ENCODE results near the gene KIAA1586. TPM values are rescaled to one million over a fixed set of nuclear protein-coding genes. Genes with fewer than 3 reads are reported as not detected.
A peak's percentile ranks its signal among the peaks of the same experiment; 100 is the strongest.
"Not testable (repeated sequence)": the region's sequence is repeated elsewhere in the genome, so short reads cannot be mapped to it uniquely, and the experiment has no call there.

The KIAA1586 gene
- total RNA-seq, 1 donor from 2014 or later = 6.6 TPM

- intact Hi-C loops (cut with DNase I) = no loop called here
Measured at GRCh38 chr6:57085471-57085870, 39.0 kb downstream of the KIAA1586 start.

DNA sequence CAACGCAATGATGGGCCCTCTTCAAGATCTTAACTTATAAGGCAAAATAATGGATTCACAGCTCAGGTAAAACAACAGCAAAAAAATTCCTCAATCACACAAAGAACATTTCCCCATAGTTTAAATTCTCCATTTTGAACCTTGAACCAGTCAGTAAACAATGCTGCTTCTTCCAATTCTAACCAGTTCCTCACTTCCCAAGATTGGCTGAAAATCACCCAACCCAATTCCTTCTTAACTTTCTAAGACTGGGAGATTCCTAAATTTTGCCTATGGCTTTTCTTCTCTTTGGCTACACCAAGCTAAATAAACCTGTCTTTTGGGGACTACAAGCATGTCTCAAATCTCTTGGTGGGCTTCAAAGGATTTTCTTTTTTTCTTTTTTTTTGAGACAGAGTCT is 40.4 kb downstream of the KIAA1586 start:
- Histone ChIP-seq H3K36me3 (no peaks in the 10 kb centered on the region), H3K27ac (no peak overlapping the region), H3K9me3 (no peaks in the 10 kb centered on the region), H3K27me3 (no peaks in the 10 kb centered on the region), H3K4me3 (no peak overlapping the region), H3K4me1 (peaks cover 13% of the 10 kb centered on the region)
- no peak for TF ChIP-seq CTCF (IDR thresholded peaks at IDR 0.05)
- TF ChIP-seq POLR2A (IDR thresholded peaks at IDR 0.05) = no peak
- no peak for TF ChIP-seq POLR2AphosphoS5 (IDR thresholded peaks at IDR 0.05; ENCODE audit: insufficient read depth in 1 of 2, low read depth in 1 of 2)
- intact Hi-C loops (cut with DNase I) = no loop called here
- no peak for DNase-seq (ENCODE audit: extremely low spot score in 2 of 2)

More at GRCh38 chr6:57085471-57085870, 39.0 kb downstream of the KIAA1586 start:
- Histone ChIP-seq H3K36me3 (no peaks in the 10 kb centered on the region), H3K4me3 (no peak overlapping the region), H3K4me1 (peaks cover 7% of the 10 kb centered on the region), H3K27me3 (no peaks in the 10 kb centered on the region), H3K9me3 (no peaks in the 10 kb centered on the region), H3K27ac (no peak overlapping the region)
- DNase-seq (ENCODE audit: extremely low spot score in 2 of 2) = no peak
- no peak for TF ChIP-seq POLR2A (IDR thresholded peaks at IDR 0.05)

DNA sequence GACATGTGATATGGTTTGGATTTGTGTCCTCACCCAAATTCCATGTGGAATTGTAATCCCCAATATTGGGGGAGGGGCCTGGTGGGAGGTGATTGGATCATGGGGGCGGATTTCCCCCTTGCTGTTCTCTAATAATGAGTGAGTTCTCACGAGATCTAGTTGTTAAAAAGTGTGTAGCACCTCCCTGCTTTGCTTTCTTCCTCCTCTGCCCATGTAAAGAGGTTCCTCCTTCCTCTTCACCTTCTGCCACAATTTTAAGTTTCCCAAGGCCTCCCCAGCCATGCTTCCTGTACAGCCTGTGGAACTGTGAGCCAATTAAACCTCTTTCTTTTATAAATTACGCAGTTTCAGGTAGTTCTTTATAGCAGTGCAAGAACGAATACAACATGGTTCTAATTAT is 41.4 kb downstream of the KIAA1586 start:
- Histone ChIP-seq H3K4me3 (no peak overlapping the region), H3K27me3 (no peaks in the 10 kb centered on the region), H3K27ac (no peak overlapping the region), H3K4me1 (peaks cover 24% of the 10 kb centered on the region), H3K9me3 (no peaks in the 10 kb centered on the region), H3K36me3 (no peaks in the 10 kb centered on the region)
- intact Hi-C loops (cut with DNase I) = no loop called here
- no peak for DNase-seq (ENCODE audit: extremely low spot score in 2 of 2)
- no peak for TF ChIP-seq POLR2A (IDR thresholded peaks at IDR 0.05)
- TF ChIP-seq CTCF (IDR thresholded peaks at IDR 0.05) = no peak
- no peak for TF ChIP-seq POLR2AphosphoS5 (IDR thresholded peaks at IDR 0.05; ENCODE audit: insufficient read depth in 1 of 2, low read depth in 1 of 2)

GRCh38 chr6:57089265-57089664 is 42.8 kb downstream of the KIAA1586 start:
- H3K27ac ChIP-seq = peak overlapping the region; percentile 62

DNA sequence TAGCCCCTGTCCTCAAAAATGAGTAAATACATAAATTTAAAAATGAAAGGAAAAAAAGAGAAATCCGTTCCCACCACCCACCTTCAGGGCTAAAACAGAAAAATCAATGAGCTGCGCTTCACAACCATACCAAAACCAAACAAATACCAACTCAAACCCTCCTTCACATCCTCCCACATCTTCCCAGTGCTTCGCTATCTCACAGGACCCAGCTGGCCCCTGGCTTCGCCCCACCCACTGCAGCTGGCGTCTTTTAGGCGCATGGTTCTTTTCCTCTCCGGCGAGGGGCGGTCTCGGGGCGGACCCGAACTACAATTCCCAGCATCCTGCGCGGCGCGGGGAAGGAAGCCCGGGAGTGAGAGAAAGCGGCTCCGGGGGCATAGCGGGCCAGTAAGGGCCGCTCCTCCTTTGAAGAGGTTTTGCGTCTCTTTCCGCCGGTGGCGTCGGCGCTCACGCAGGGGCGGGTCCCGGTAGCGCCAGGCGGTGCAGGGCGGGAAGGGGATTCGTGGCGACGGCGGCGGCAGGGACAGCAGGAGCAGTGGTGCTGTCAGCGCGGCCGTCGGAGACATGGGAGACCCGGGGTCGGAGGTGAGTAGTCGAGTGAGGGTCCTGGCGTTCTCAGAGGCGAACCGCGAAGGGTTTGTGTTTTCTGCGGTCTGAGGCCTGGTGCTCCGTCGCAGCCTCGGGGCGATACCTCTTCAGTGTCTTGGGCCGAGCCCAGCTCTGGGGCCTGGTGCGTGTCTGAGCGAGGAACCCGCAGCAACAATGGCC is 43.4 kb downstream of the KIAA1586 start, which contains the start of gene ZNF451:
Gene ZNF451 (plus strand): TSS at position 502 of the 771 bp plus-strand sequence. CDS start 66 bp downstream, at position 568.
- Histone ChIP-seq H3K4me3 (peak within 1 kb of the TSS; percentile 55), H3K4me1 (peaks cover 34% of the 10 kb centered on the region), H3K36me3 (no peaks in the 10 kb centered on the region), H3K27me3 (no peaks in the 10 kb centered on the region), H3K27ac (peak within 1 kb of the TSS; percentile 62), H3K9me3 (no peaks in the 10 kb centered on the region)
- TF ChIP-seq POLR2AphosphoS5 (IDR thresholded peaks at IDR 0.05; ENCODE audit: insufficient read depth in 1 of 2, low read depth in 1 of 2) = peak; percentile 99
- TF ChIP-seq CTCF (IDR thresholded peaks at IDR 0.05) = peak in 1 of 3 experiments; percentile 24
- peak; percentile 55 to 85 for TF ChIP-seq POLR2A (IDR thresholded peaks at IDR 0.05)
- intact Hi-C loops (cut with DNase I) = no loop called here
- peak; percentile 97 to 98 for DNase-seq (ENCODE audit: extremely low spot score in 2 of 2)

More at GRCh38 chr6:57089265-57089664, 42.8 kb downstream of the KIAA1586 start:
- Histone ChIP-seq H3K9me3 (no peaks in the 10 kb centered on the region), H3K36me3 (no peaks in the 10 kb centered on the region), H3K4me1 (peaks cover 34% of the 10 kb centered on the region), H3K27me3 (no peaks in the 10 kb centered on the region), H3K4me3 (peak overlapping the region; percentile 55)
- DNase-seq (ENCODE audit: extremely low spot score in 2 of 2) = no peak
- intact Hi-C loops (cut with DNase I) = no loop called here
- TF ChIP-seq POLR2AphosphoS5 (IDR thresholded peaks at IDR 0.05; ENCODE audit: insufficient read depth in 1 of 2, low read depth in 1 of 2) (no peak), POLR2A (IDR thresholded peaks at IDR 0.05) (no peak), CTCF (IDR thresholded peaks at IDR 0.05) (no peak)

- Histone ChIP-seq H3K27ac (peak overlapping the region; percentile 62), H3K4me3 (peak overlapping the region; percentile 55), H3K4me1 (peaks cover 34% of the 10 kb centered on the region)
- intact Hi-C loops (cut with DNase I); H3K9me3 ChIP-seq; H3K36me3 ChIP-seq; H3K27me3 ChIP-seq; DNase-seq (ENCODE audit: extremely low spot score in 2 of 2): not testable (repeated sequence)
Measured at GRCh38 chr6:57090458-57091067, 44.1 kb downstream of the KIAA1586 start.

DNA sequence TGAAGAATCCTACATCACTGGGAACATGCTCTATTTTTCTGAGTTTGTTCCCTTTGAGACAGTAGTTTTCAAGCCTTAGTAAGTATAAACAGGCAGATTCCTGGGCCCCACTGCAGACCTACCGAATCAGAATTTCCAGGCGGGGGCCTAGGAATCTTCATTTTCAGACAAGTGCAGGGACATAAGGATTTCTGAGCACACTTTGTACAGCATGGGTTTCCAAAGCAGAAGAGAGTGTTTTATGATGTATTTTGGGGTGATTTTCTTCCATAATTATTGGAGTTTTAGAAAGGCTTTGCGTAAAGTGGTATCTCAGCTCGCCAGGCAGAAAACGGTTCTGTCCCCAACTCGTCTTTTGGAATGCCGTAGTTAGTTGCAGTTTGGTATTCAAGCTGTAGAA is 44.9 kb downstream of the KIAA1586 start:
- H3K4me3 ChIP-seq; H3K36me3 ChIP-seq; H3K9me3 ChIP-seq; intact Hi-C loops (cut with DNase I); DNase-seq (ENCODE audit: extremely low spot score in 2 of 2); H3K27me3 ChIP-seq; H3K27ac ChIP-seq: not testable (repeated sequence)
- peaks cover 34% of the 10 kb centered on the region for H3K4me1 ChIP-seq

Measured in vagina (tissue), 2 donors.